ENCODE results near the gene RFFL. TPM values are rescaled to one million over a fixed set of nuclear protein-coding genes. Genes with fewer than 3 reads are reported as not detected.

The RFFL gene
- polyA plus RNA-seq, 1 donor from 2014 or later, result 6.6 TPM

DNA sequence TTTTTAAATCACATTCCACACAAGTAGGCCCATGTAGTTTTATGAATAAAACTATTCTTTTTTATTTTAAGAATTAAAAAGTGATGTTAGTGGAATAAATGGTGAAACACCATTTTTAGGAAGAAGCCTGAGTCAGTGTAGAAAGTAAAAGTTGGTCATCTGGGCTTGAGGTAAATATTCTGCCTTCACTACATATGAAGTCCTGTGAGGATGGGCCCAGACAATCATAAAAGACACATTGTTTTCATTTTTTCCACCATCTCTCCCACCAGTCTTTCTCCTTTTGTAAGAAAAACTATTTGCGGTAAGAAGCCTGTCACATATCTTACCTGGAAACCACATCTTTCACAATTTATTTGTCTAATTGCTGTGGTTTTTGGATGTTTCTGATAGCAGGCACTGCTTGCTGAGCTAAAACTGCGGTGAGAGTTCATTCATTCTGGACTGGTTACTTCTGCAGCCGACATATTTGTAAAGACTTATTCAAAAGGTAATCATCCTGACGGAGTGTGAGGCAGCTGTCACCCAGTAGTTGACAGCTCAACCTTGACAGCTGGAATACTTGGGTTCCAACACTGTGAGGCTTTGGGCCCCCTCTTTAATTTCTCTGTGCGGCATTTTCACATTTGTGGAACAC, 10.6 kb upstream of the RFFL start:
- no peak for TF ChIP-seq TAF1 (IDR thresholded peaks at IDR 0.05; ENCODE audit: low read depth)
- TF ChIP-seq EP300 (conservative IDR thresholded peaks at IDR 0.05; ENCODE audit: poor library complexity, severe bottlenecking), result peak; percentile 76
- Histone ChIP-seq H3K9me3 (ENCODE audit: low read length) (no peaks in the 10 kb centered on the region), H3K27me3 (ENCODE audit: insufficient read depth, low read depth, low read length) (no peaks in the 10 kb centered on the region), H3K36me3 (ENCODE audit: insufficient read depth, low read length) (no peaks in the 10 kb centered on the region), H3K4me2 (ENCODE audit: low read length) (peak overlapping the region; percentile 16), H3K4me3 (ENCODE audit: low read length) (peak overlapping the region; percentile 42), H3K27ac (ENCODE audit: low read length) (peak overlapping the region; percentile 26), H2AFZ (ENCODE audit: low read depth, low read length) (no peak overlapping the region), H3F3A (ENCODE audit: insufficient read depth, low read length, poor library complexity, severe bottlenecking) (no peaks in the 10 kb centered on the region), H4K20me1 (ENCODE audit: insufficient read depth) (no peaks in the 10 kb centered on the region), H3K9ac (ENCODE audit: low read length) (no peak overlapping the region), H3K9me2 (ENCODE audit: insufficient read depth, low read length) (no peaks in the 10 kb centered on the region), H3K79me2 (replicated peaks; ENCODE audit: insufficient read depth, low read length) (no peaks in the 10 kb centered on the region)

DNA sequence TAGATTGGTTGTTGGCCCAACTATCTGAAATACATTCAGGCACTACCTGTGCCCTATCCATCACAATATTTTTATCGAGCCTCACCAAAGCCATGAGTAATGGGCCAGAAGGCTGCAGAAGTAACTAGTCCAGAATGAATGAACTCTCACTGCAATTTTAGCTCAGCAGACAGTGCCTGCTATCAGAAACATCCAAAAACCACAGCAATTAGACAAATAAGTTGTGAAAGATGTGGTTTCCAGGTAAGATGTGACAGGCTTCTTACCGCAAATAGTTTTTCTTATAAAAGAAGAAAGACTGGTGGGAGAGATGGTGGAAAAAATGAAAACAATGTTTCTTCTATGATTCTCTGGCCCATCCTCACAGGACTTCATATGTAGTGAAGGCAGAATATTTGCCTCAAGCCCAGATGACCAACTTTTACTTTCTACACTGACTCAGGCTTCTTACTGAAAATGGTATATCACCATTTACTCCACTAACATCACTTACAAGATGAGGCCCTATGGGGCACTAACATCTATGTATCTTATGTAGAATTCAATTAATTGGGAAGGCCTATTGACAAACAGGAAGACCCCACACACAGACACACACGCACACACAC, 9.8 kb upstream of the RFFL start:
- Histone ChIP-seq H3K9me2 (ENCODE audit: insufficient read depth, low read length) (no peaks in the 10 kb centered on the region), H3K9ac (ENCODE audit: low read length) (no peak overlapping the region), H3K79me2 (replicated peaks; ENCODE audit: insufficient read depth, low read length) (no peaks in the 10 kb centered on the region), H2AFZ (ENCODE audit: low read depth, low read length) (no peak overlapping the region), H3K27ac (ENCODE audit: low read length) (no peak overlapping the region), H3K36me3 (ENCODE audit: insufficient read depth, low read length) (no peaks in the 10 kb centered on the region), H3K4me2 (ENCODE audit: low read length) (no peak overlapping the region), H3K27me3 (ENCODE audit: insufficient read depth, low read depth, low read length) (no peaks in the 10 kb centered on the region), H3K4me3 (ENCODE audit: low read length) (peak overlapping the region; percentile 42), H4K20me1 (ENCODE audit: insufficient read depth) (no peaks in the 10 kb centered on the region), H3F3A (ENCODE audit: insufficient read depth, low read length, poor library complexity, severe bottlenecking) (no peaks in the 10 kb centered on the region), H3K9me3 (ENCODE audit: low read length) (no peaks in the 10 kb centered on the region)
- TF ChIP-seq EP300 (conservative IDR thresholded peaks at IDR 0.05; ENCODE audit: poor library complexity, severe bottlenecking), result no peak

DNA sequence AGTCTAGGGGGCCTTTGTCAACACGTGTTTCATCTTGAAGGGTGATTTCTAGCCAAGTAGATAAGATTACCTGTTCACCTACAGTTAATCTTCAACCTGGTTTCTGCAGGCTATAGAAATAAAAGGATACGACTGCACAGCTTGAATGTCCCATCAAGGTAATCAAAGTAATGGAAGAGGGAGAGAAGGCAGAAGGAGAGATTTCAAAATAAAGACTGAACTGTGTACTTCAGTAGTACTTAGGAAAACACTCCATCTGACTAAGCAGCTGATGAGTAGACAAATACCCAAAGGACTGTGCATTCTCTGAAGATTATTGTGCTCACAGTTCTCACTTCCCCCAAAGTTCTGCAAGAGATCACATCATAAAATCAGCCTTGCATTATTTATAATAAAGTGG, 5.8 kb upstream of the RFFL start:
- Histone ChIP-seq H3K36me3 (ENCODE audit: insufficient read depth, low read length) (no peaks in the 10 kb centered on the region), H3K9me2 (ENCODE audit: insufficient read depth, low read length) (no peaks in the 10 kb centered on the region), H4K20me1 (ENCODE audit: insufficient read depth) (no peaks in the 10 kb centered on the region), H3K9ac (ENCODE audit: low read length) (no peak overlapping the region), H3K27ac (ENCODE audit: low read length) (no peak overlapping the region), H3K4me2 (ENCODE audit: low read length) (no peak overlapping the region), H3K4me3 (ENCODE audit: low read length) (no peak overlapping the region), H2AFZ (ENCODE audit: low read depth, low read length) (no peak overlapping the region), H3K9me3 (ENCODE audit: low read length) (no peaks in the 10 kb centered on the region), H3K27me3 (ENCODE audit: insufficient read depth, low read depth, low read length) (no peaks in the 10 kb centered on the region), H3K79me2 (replicated peaks; ENCODE audit: insufficient read depth, low read length) (no peaks in the 10 kb centered on the region), H3F3A (ENCODE audit: insufficient read depth, low read length, poor library complexity, severe bottlenecking) (no peaks in the 10 kb centered on the region)
- TF ChIP-seq POLR2AphosphoS5 (IDR thresholded peaks at IDR 0.05) (no peak), RAD21 (conservative IDR thresholded peaks at IDR 0.05) (no peak), EP300 (conservative IDR thresholded peaks at IDR 0.05; ENCODE audit: poor library complexity, severe bottlenecking) (no peak), TAF1 (IDR thresholded peaks at IDR 0.05; ENCODE audit: low read depth) (no peak), EZH2 (IDR thresholded peaks at IDR 0.05; ENCODE audit: borderline replicate concordance, insufficient read depth, low read length, poor library complexity, severe bottlenecking) (no peak), MXI1 (conservative IDR thresholded peaks at IDR 0.05; ENCODE audit: poor library complexity, severe bottlenecking) (no peak)
- TF ChIP-seq, protein P1, sequence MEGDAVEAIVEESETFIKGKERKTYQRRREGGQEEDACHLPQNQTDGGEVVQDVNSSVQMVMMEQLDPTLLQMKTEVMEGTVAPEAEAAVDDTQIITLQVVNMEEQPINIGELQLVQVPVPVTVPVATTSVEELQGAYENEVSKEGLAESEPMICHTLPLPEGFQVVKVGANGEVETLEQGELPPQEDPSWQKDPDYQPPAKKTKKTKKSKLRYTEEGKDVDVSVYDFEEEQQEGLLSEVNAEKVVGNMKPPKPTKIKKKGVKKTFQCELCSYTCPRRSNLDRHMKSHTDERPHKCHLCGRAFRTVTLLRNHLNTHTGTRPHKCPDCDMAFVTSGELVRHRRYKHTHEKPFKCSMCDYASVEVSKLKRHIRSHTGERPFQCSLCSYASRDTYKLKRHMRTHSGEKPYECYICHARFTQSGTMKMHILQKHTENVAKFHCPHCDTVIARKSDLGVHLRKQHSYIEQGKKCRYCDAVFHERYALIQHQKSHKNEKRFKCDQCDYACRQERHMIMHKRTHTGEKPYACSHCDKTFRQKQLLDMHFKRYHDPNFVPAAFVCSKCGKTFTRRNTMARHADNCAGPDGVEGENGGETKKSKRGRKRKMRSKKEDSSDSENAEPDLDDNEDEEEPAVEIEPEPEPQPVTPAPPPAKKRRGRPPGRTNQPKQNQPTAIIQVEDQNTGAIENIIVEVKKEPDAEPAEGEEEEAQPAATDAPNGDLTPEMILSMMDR (IDR thresholded peaks at IDR 0.05; ENCODE audit: poor library complexity, severe bottlenecking), result no peak
- TF ChIP-seq, protein P2, sequence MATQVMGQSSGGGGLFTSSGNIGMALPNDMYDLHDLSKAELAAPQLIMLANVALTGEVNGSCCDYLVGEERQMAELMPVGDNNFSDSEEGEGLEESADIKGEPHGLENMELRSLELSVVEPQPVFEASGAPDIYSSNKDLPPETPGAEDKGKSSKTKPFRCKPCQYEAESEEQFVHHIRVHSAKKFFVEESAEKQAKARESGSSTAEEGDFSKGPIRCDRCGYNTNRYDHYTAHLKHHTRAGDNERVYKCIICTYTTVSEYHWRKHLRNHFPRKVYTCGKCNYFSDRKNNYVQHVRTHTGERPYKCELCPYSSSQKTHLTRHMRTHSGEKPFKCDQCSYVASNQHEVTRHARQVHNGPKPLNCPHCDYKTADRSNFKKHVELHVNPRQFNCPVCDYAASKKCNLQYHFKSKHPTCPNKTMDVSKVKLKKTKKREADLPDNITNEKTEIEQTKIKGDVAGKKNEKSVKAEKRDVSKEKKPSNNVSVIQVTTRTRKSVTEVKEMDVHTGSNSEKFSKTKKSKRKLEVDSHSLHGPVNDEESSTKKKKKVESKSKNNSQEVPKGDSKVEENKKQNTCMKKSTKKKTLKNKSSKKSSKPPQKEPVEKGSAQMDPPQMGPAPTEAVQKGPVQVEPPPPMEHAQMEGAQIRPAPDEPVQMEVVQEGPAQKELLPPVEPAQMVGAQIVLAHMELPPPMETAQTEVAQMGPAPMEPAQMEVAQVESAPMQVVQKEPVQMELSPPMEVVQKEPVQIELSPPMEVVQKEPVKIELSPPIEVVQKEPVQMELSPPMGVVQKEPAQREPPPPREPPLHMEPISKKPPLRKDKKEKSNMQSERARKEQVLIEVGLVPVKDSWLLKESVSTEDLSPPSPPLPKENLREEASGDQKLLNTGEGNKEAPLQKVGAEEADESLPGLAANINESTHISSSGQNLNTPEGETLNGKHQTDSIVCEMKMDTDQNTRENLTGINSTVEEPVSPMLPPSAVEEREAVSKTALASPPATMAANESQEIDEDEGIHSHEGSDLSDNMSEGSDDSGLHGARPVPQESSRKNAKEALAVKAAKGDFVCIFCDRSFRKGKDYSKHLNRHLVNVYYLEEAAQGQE (IDR thresholded peaks at IDR 0.05; ENCODE audit: borderline replicate concordance), result no peak

Data from neural cell (in vitro differentiated cells).